D721Med (cell line): ENCODE measurements around the gene PLK4.
"Not testable (repeated sequence)": the region's sequence is repeated elsewhere in the genome, so short reads cannot be mapped to it uniquely, and the experiment has no call there.

Source experiments
- DNase-seq: peaks from one replicate; pipeline ENCODE4 v3.0.0; 2011; ENCODE audit warnings: low spot score; ENCODE audit not compliant: insufficient read length
- FAIRE-seq: peaks from 2 replicates; lab custom pipeline; 2011; peaks lifted over from hg19 to GRCh38; lab: Jason Lieb, UNC
- CTCF ChIP-seq: IDR thresholded peaks from 2 replicates; pipeline ENCODE4 v1.5.1; 2012; ENCODE audit warnings: mild to moderate bottlenecking, control low read depth; ENCODE audit not compliant: insufficient read depth; ENCODE audit errors: missing control alignments

Gene PLK4

GRCh38 chr4:127905029-127905428, 24.3 kb downstream of the PLK4 start:
- no peak for TF ChIP-seq CTCF
- FAIRE-seq (no peak), DNase-seq (no peak)

GRCh38 chr4:127916512-127916911, 35.8 kb downstream of the PLK4 start:
- FAIRE-seq = no peak
- no peak for DNase-seq
- no peak for TF ChIP-seq CTCF

- no peak for TF ChIP-seq CTCF
- no peak for DNase-seq
- FAIRE-seq = no peak
Measured at GRCh38 chr4:127917151-127917550, 36.5 kb downstream of the PLK4 start.

DNA sequence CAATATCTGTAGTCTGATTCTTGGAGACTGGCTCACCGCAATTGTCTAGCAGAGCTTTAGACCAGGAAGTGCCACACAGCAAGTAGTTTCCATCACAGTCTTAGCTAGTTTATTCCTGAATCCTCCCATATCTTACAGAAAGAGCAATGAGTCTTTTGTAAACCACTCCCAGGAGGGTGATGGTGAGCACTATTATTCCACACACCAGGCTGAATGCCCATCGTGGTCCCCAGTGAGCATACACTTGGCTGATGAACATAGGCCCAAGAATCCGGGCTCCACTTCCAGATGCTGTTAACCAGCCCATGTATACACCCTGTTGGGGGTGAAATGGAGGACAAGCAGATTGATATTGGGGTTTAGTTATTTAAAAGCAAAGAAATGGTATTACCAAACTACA, 39.8 kb downstream of the PLK4 start:
- no peak for TF ChIP-seq CTCF
- no peak for FAIRE-seq
- no peak for DNase-seq

DNA sequence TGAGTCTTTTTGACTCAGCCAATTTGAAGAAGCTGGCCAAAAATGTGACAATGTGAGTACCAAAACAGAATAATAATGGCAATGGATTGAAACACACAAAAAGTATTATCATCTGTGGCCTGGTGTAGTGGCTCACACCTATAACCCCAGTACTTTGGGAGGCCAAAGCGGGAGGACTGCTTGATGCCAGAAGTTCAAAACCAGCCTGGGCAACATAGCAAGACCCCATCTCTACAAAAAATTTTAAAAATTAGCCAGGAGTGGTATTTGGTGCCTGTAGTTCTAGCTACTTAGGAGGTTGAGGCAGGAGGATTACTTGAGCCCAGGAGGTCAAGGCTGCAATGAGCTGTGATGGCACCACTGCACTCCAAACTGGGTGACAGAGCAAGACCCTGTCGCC, 41.5 kb downstream of the PLK4 start:
- DNase-seq = no peak
- FAIRE-seq = no peak
- TF ChIP-seq CTCF = no peak

DNA sequence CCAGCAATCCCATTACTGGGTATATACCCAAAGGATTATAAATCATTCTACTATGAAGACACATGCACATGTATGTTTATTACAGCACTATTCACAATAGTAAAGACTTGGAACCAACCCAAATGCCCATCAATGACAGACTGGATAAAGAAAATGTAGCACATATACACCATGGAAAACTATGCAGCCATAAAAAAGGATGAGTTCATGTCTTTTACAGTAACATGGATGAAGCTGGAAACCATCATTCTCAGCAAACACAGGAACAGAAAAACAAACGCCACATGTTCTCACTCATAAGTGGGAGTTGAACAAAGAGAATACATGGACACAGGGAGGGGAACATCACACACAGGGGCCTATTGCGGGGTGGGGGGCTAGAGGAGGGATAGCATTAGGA, 45.0 kb downstream of the PLK4 start:
- DNase-seq, FAIRE-seq: not testable (repeated sequence)

- no peak for TF ChIP-seq CTCF
- DNase-seq (no peak), FAIRE-seq (no peak)
Measured at GRCh38 chr4:127930175-127930574, 49.5 kb downstream of the PLK4 start.

DNA sequence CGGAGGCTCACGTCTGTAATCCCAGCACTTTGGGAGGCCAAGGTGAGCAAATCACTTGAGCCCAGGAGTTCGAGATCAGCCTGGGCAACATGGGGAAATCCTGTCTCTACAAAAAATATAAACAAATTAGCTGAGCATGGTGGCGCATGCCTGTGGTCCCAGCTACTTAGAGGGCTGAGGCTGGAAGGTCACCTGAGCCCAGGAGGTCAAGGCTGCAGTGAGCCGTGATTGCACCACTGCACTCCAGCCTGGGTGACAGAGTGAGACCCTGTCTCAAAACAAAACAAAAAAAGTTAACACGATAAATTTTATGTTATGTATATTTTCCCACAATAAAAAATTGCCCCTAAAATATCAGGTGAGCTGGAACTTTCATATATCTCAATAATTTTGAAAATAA, 51.1 kb downstream of the PLK4 start:
- FAIRE-seq, DNase-seq: not testable (repeated sequence)

GRCh38 chr4:127936974-127937373, 56.3 kb downstream of the PLK4 start:
- FAIRE-seq (no peak), DNase-seq (no peak)
- no peak for TF ChIP-seq CTCF
